Sigmoid colon (tissue), 7 donors: ENCODE results near the gene SAMHD1. TPM values are rescaled to one million over a fixed set of nuclear protein-coding genes. Genes with fewer than 3 reads are reported as not detected.

Source experiments
- DNase-seq: peaks from one replicate; pipeline ENCODE4 v3.0.0-alpha.2; 2019
- H3K27ac ChIP-seq, 4 donors: fragments of 200-600 bp; sonication (generic); one replicate each; pipeline ENCODE4 v1.5.1; 2016 to 2019; ENCODE audit warnings: mild to moderate bottlenecking in 1 of 4
- H3K27me3 ChIP-seq, 3 donors: fragments of 200-600 bp; sonication (generic); one replicate each; pipeline ENCODE4 v1.5.1; 2019; ENCODE audit warnings: mild to moderate bottlenecking in 1 of 3
- H3K36me3 ChIP-seq, 4 donors: fragments of 200-600 bp; sonication (generic); one replicate each; pipeline ENCODE4 v1.5.1; 2016 to 2019
- H3K4me1 ChIP-seq, 4 donors: fragments of 200-600 bp; sonication (generic); one replicate each; pipeline ENCODE4 v1.5.1; 2017 to 2019
- H3K4me3 ChIP-seq, 4 donors: fragments of 200-600 bp; sonication (generic); one replicate each; pipeline ENCODE4 v1.5.1; 2017 to 2019; ENCODE audit warnings: mild to moderate bottlenecking in 2 of 4, moderate library complexity in 1 of 4
- H3K9me3 ChIP-seq, 4 donors: fragments of 200-600 bp in 3 of 4; sonication (generic) in 3 of 4; one replicate each; pipeline versions ENCODE4 v1.5.1 to v1.6.1; 2013 to 2019
- EP300 ChIP-seq, 4 donors: sonication (generic); formaldehyde crosslinking; IDR thresholded peaks; one replicate each; pipeline ENCODE4 v1.6.1; 2017; ENCODE audit warnings: antibody characterized with exemption in 4 of 4
- POLR2A ChIP-seq, 2 donors: fragments of 450-650 bp; IDR thresholded peaks; one replicate each; pipeline ENCODE4 v1.6.1; 2016; ENCODE audit warnings: antibody characterized with exemption in 2 of 2, mild to moderate bottlenecking in 2 of 2, moderate library complexity in 2 of 2
- POLR2AphosphoS5 ChIP-seq, 4 donors: sonication (generic); formaldehyde crosslinking; IDR thresholded peaks; one replicate each; pipeline ENCODE4 v1.6.1; 2017; ENCODE audit warnings: antibody characterized with exemption in 4 of 4
- WGBS, 2 donors: extraction: QIAGEN DNeasy Blood & Tissue Kit; methylation state at CpG; one replicate each; pipeline ENCODE4 v1.1.7; 2013; 5-methylcytosine and 5-hydroxymethylcytosine counted together
- intact Hi-C: fragments of 100-400 bp; cut with DNase I; formaldehyde crosslinking; loops from one replicate; pipeline ENCODE4 v1.15.1; 2023
- polyA plus RNA-seq, 3 donors: library from polyadenylated mRNA; stranded (reverse); fragments of 200-250 nt; gene quantifications; one replicate each; pipeline ENCODE4 v1.2.3, GENCODE V29; 2013
- total RNA-seq, 4 donors: library from RNA; depleted of rRNA; stranded (reverse); fragments of >200 nt; gene quantifications; one replicate each; pipeline ENCODE4 v1.1.0, GENCODE V29; 2016
- TF ChIP-seq, protein P1 (sequence below), 4 experiments: fragments of 450-650 bp in 3 of 4; fragments of 200-600 bp in 1 of 4; IDR thresholded peaks; one replicate each; pipeline ENCODE4 v1.5.1; 2016 to 2019; ENCODE audit warnings: antibody characterized with exemption in 4 of 4, mild to moderate bottlenecking in 3 of 4, moderate library complexity in 2 of 4
- donor health status: healthy with polysubstance abuse.
- donor health status: Bipolar disorder and iron deficiency.
- donor health status: healthy.

The SAMHD1 gene
- total and polyA plus RNA-seq, 7 donors, result 27.0 to 179 (median 89.6) TPM

DNA sequence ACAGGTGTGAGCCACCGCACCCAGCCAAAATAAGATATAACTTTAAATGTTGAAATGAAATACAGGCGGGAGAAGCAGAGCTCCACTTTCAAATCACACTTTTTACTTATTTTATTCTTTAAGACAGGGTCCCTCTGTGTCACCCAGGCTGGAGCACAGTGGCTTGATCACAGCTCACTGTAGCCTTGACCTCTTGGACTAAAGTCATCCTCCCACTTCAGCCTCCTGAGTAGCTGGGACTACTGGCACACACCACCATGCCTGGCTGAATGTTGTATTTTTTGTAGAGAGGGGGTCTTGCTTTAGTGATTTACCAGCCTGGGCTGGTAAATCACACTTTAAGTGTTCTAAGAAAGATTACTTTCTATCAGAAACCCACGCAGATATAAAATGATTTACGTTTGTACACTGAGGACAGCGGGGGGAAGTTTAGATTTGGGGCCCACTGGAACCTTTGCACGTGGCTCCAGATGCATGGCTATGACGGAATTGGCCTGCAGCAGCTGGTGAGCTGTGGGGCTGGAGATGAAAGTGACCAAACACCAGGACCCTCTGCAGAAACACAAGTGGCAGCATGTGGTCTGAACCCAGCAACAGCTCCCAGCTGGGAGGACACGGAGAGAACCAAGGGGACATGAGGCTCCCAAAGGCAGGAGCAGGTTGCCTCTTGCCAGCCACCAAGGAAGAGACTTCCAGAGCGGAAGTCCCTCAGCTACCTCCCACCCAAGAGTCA lies 102.0 kb downstream of the SAMHD1 start:
- intact Hi-C loops, result loop anchor here (2.0 kb wide), 1 partner anchor 15 kb away; no protein-coding TSS in a partner anchor
- no peak for DNase-seq
- TF ChIP-seq EP300 (IDR thresholded peaks at IDR 0.05), result no peak
- no peak for TF ChIP-seq POLR2A (IDR thresholded peaks at IDR 0.05)
- H3K27ac ChIP-seq, result peak overlapping the region; percentile 94 to 99 (median 97)
- H3K4me3 ChIP-seq, result no peak overlapping the region
- H3K4me1 ChIP-seq, result peaks cover 0 to 84% (median 83%) of the 10 kb centered on the region in 4 donors
- WGBS, 2 donors, result 87 to 93% methylated on average over 9 of the region's 9 CpGs
- no peaks in the 10 kb centered on the region for H3K9me3 ChIP-seq
- peaks cover 0 to 3% (median 0%) of the 10 kb centered on the region in 4 donors for H3K36me3 ChIP-seq
- H3K27me3 ChIP-seq, result no peaks in the 10 kb centered on the region

DNA sequence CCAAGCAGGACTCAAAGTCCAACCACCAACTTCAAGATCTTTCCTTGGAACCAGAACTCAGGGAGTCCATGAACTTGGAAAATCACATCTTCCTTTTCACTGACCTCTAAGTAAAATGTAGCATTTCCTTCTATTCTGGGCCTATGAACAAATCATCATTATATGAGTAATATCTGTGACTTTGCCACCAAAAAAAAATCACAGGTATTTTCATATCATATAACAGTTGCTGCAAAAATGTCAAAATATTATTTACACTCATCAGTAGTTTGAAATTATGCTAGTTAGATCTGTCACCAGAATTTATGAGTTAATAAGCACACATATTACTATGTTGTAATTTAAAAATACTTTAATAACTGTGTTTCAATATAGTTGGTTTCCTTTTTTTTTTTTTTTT lies 102.8 kb downstream of the SAMHD1 start:
- Histone ChIP-seq H3K27ac (peak overlapping the region; percentile 94 to 99 (median 97)), H3K4me3 (no peak overlapping the region), H3K27me3 (no peaks in the 10 kb centered on the region), H3K9me3 (no peaks in the 10 kb centered on the region), H3K4me1 (peaks cover 0 to 84% (median 80%) of the 10 kb centered on the region in 4 donors), H3K36me3 (peaks cover 0 to 3% (median 0%) of the 10 kb centered on the region in 4 donors)
- intact Hi-C loops, result loop anchor here (2.0 kb wide), 1 partner anchor 14 kb away; no protein-coding TSS in a partner anchor
- TF ChIP-seq, protein P1, sequence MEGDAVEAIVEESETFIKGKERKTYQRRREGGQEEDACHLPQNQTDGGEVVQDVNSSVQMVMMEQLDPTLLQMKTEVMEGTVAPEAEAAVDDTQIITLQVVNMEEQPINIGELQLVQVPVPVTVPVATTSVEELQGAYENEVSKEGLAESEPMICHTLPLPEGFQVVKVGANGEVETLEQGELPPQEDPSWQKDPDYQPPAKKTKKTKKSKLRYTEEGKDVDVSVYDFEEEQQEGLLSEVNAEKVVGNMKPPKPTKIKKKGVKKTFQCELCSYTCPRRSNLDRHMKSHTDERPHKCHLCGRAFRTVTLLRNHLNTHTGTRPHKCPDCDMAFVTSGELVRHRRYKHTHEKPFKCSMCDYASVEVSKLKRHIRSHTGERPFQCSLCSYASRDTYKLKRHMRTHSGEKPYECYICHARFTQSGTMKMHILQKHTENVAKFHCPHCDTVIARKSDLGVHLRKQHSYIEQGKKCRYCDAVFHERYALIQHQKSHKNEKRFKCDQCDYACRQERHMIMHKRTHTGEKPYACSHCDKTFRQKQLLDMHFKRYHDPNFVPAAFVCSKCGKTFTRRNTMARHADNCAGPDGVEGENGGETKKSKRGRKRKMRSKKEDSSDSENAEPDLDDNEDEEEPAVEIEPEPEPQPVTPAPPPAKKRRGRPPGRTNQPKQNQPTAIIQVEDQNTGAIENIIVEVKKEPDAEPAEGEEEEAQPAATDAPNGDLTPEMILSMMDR (IDR thresholded peaks at IDR 0.05), result no peak
- TF ChIP-seq POLR2A (IDR thresholded peaks at IDR 0.05), result no peak
- TF ChIP-seq POLR2AphosphoS5 (IDR thresholded peaks at IDR 0.05), result no peak
- no peak for TF ChIP-seq EP300 (IDR thresholded peaks at IDR 0.05)
- DNase-seq, result no peak

DNA sequence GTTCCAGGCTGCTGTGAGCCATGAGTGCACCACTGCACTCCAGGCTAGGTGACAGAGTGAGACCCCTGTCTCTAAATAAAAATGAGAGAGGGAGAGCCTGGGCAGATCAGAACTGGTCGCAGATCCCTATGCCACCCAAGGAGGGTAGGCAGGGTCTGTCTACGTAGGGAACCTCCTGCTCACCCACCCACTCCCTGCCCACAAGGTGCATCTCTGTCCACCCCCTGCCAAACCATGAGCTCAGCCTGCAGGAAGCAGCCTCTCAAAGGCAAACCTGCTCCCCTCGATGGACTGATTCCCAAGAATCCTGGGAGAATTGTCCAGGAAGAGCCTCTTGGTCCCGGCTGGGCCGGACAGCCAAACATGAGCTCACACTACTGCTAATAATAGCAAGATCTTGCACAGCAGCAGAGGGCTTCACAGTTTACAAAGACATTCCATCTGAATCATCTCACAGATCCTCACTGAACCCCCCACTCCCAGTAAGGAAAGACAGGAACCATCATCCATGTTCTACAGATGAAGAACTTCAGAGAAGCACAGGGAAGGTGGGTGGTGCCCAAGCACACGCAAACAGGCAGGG lies 103.3 kb downstream of the SAMHD1 start:
- WGBS, 2 donors, result 67 to 71% methylated on average over 6 of the region's 6 CpGs
- peak; percentile 51 to 75 (median 70) for TF ChIP-seq POLR2AphosphoS5 (IDR thresholded peaks at IDR 0.05)
- TF ChIP-seq, protein P1 (IDR thresholded peaks at IDR 0.05), result no peak
- TF ChIP-seq EP300 (IDR thresholded peaks at IDR 0.05), result peak in 3 of 4 donors; percentile 22 to 52 (median 38)
- H3K4me1 ChIP-seq, result peaks cover 0 to 87% (median 82%) of the 10 kb centered on the region in 4 donors
- H3K4me3 ChIP-seq, result no peak overlapping the region
- intact Hi-C loops, result loop anchor here (2.0 kb wide), 1 partner anchor 13 kb away; no protein-coding TSS in a partner anchor
- no peaks in the 10 kb centered on the region for H3K9me3 ChIP-seq
- H3K27ac ChIP-seq, result peak overlapping the region; percentile 94 to 99 (median 97)
- DNase-seq, result peak; percentile 93
- peaks cover 0 to under 1% (median 0%) of the 10 kb centered on the region in 4 donors for H3K36me3 ChIP-seq
- H3K27me3 ChIP-seq, result no peaks in the 10 kb centered on the region

DNA sequence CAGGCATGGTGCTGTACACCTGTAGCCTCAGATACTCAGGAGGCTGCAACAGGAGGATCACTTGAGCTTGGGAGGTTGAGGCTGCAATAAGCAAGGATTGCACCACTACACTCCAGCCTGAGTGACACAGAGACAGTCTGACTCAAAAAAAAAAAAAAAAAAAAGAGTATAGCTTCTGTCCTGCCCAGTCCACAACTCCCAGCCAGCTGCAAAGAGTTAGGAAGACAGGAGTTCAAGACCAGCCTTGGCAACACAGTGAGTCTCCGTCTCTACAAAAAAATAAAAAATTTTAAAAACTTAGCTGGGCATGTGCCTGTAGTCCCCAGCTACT lies 103.8 kb downstream of the SAMHD1 start:
- no peak for DNase-seq
- Histone ChIP-seq H3K27ac (peak overlapping the region; percentile 94 to 99 (median 97)), H3K4me1 (peaks cover 0 to 87% (median 82%) of the 10 kb centered on the region in 4 donors), H3K27me3 (no peaks in the 10 kb centered on the region), H3K9me3 (no peaks in the 10 kb centered on the region), H3K36me3 (no peaks in the 10 kb centered on the region), H3K4me3 (no peak overlapping the region)
- WGBS, 2 donors, result 75 to 93% methylated on average over 1 of the region's 1 CpG
- intact Hi-C loops, result loop anchor here (1.0 to 2.0 kb wide), 2 partner anchors 13 to 15 kb away; no protein-coding TSS in a partner anchor
- TF ChIP-seq, protein P1 (IDR thresholded peaks at IDR 0.05), result no peak
- no peak for TF ChIP-seq EP300 (IDR thresholded peaks at IDR 0.05)
- no peak for TF ChIP-seq POLR2AphosphoS5 (IDR thresholded peaks at IDR 0.05)
- no peak for TF ChIP-seq POLR2A (IDR thresholded peaks at IDR 0.05)

DNA sequence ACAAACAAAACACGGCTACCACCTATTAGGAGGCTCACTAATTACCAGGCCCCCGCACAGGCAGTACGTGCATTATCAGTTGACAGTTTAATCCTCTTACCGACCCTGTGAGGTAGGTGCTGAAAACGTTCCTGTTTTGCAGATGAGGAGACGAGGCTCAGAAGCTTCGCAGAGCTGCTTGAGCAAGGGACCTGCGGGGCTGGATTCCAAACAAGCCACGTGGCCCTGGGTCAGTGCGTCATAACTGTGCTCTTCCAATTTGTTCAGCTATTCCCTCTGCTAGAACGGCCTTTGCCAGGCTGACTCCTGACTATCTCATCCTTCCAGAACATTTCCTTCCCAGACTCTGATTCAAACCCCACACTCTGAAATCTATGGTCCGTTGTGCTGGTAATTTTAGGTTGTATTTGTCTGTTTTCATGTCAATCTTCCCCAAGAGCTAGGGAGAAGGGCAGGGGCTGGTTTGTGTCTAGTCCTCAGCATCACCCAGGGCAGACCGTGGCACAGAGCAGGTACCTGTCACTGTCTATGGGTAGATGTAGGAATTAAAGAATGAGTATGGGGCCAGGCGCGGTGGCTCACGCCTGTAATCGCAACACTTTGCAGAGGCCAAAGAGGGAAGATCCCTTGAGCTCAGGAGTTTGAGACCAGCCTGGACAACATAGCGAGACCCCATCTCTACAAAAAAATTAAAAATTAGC lies 104.3 kb downstream of the SAMHD1 start:
- Histone ChIP-seq H3K9me3 (no peaks in the 10 kb centered on the region), H3K27ac (peak overlapping the region; percentile 94 to 99 (median 97)), H3K36me3 (no peaks in the 10 kb centered on the region), H3K27me3 (no peaks in the 10 kb centered on the region), H3K4me1 (peaks cover 0 to 87% (median 82%) of the 10 kb centered on the region in 4 donors), H3K4me3 (no peak overlapping the region)
- DNase-seq, result peak; percentile 98
- WGBS, 2 donors, result 82 to 88% methylated on average over 18 of the region's 18 CpGs
- TF ChIP-seq POLR2A (IDR thresholded peaks at IDR 0.05) (peak; percentile 11 to 24), POLR2AphosphoS5 (IDR thresholded peaks at IDR 0.05) (peak; percentile 62 to 88 (median 77)), EP300 (IDR thresholded peaks at IDR 0.05) (peak; percentile 67 to 97 (median 79))
- TF ChIP-seq, protein P1 (IDR thresholded peaks at IDR 0.05), result no peak
- intact Hi-C loops, result loop anchor here (1.0 kb wide), 1 partner anchor 15 kb away; no protein-coding TSS in a partner anchor
